GM21528 (cell line): ENCODE measurements around the gene PHF13.

Experiments used
- ATAC-seq: cut with Tn5 transposase; IDR thresholded peaks from one replicate; pipeline ENCODE4 v1.9.1; 2021; ENCODE audit warnings: mild to moderate bottlenecking, moderate library complexity; ENCODE audit not compliant: unreplicated experiment, low FRiP score

Gene PHF13

DNA sequence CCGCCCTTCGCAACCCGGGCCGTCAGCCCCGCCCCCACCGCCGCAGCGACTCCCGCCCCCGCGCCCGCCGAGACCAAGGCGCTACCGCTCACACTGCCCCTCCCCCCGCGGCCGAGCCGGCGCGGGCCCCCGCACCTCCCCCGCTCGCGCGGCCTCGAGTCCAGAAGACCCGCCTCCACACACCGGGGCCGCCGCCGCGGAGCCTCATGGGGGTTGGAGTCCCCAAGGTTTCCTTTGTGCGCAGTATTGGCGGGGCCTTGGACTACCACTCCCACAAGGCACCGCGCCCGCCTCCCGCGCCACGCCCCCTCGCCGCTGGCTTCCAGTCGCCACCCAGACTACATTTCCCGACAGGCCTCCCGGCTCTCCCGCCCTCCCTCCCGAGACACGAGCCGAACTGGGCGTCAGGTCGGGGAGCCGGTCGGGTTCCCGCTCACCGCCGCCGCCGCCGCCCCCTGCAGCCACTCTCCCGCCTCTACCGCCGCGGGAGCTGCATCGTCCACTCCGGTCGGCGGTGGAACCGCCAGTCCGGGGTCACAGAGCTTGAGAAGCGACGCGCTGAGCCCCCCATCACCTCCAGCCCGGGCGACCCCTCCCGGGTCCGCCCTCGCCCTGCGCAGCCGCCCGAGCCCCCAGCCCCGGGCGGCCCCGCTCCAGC lies at the start of gene PHF13:
Gene PHF13 (plus strand): TSS at position 371 of the 658 bp plus-strand sequence. CDS start 336 bp downstream, outside the sequence.
- ATAC-seq, result peak; percentile 89

DNA sequence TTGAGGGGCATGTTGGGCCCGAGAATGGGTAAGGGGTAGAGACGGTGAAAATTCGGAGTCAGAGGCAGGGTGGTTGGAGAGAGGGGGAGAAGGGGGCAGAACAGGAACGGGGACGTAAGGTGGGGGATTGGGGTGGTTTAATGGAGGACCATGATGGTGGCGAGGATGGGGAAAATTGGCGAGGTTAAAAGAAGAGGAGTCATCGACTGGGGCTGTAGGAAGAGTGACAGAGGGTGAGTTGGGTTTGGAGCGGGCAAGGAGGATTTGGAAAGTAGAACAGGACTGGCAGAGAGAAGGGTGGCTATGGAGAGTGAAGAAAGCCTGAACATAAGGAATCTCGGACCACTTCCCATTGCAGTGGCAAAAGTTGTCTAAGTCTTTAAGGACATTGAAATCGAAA lies 44.5 kb upstream of the PHF13 start:
- ATAC-seq, result no peak

DNA sequence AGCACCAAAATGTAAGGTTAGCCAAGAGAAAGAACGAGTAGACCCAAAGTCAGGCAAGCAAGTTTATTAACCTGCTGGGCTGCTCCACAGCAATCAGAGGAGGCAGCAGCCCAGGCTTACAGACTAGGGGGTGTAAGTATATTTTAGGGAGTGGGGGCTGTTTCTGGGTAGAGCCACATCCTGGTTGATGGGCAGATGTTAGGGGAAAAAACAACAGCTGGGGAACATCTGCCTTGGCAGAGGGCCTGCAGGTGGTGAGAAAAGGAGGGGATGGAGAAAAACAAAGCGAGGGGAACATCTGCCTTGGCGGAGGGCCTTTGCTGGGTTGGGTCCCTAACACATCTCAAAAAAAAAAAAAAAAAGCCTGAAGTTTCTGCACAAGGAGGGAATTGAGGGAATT lies 43.4 kb upstream of the PHF13 start:
- no peak for ATAC-seq

DNA sequence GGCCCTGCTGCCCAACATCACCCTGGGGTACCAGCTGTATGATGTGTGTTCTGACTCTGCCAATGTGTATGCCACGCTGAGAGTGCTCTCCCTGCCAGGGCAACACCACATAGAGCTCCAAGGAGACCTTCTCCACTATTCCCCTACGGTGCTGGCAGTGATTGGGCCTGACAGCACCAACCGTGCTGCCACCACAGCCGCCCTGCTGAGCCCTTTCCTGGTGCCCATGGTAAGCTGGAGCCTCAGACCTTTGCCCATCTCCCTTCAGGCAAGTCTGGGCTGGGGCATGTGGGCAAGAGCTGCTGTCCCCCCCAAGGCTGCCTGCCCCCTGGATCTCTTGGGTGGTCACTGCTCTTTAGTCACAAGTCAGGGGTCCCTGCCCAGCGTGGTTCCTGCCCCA lies 42.5 kb upstream of the PHF13 start:
- no peak for ATAC-seq

DNA sequence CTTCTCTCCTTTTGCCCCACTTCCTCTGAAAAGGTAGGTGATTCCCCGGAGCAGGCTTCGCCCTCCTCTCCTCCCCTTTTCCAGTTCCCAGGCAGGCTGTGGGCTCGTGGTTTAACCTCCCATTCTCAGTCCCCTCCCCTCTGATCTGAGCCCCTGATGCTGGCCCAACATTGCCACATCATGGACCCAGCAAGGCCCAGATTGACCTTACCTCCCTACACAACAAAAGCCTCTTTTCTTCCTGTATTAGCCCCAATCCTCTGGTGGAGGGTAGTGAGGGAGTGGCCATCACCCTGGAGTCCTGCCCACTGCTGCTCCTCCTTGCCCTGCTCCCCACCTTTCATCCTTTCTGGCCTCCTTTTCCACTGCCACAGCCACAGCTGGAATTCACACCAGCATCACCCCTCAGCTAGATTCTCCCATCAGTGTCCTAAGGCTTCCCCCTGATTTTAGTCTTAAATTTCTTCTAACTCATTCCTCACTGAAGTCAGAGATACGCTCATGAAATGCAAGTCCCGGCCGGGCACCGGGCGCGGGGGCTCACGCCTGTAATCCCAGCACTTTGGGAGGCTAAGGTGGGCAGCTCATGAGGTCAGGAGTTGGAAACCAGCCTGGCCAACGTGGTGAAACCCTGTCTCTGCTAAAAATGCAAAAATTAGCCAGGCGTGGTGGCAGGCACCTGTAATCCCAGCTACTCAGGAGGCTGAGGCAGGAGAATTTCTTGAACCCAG lies 40.7 kb upstream of the PHF13 start:
- no peak for ATAC-seq

DNA sequence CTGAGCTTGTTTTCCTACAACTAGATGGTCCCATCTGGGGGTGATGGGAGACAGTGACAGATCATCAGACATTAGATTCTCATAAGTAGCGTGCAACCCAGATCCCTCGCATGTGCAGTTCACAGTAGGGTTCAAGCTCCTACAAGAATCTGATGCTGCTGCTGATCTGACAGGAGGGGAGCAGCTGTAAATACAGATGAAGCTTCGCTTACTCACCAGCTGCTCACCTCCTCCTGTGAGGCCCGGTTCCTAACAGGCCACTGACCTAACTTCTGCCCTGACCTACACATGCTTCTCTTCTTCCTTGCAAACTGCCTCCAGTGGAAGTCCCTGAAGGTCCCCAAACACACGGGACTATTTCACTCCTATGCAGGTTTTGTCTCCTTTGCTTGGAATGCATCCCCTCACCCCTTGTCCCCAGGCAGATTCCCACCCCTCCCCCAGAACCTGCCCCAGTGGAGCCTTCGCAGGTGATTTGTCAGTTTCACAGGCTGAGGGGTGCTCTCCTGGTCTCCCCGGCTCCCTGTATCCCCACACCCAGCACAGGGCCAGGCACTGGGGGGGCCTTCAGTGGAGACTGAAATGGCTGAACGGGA lies 39.4 kb upstream of the PHF13 start:
- ATAC-seq, result no peak

DNA sequence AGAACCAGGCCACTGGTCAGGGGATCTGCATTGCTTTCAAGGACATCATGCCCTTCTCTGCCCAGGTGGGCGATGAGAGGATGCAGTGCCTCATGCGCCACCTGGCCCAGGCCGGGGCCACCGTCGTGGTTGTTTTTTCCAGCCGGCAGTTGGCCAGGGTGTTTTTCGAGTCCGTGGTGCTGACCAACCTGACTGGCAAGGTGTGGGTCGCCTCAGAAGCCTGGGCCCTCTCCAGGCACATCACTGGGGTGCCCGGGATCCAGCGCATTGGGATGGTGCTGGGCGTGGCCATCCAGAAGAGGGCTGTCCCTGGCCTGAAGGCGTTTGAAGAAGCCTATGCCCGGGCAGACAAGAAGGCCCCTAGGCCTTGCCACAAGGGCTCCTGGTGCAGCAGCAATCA lies 38.7 kb upstream of the PHF13 start:
- ATAC-seq, result no peak

DNA sequence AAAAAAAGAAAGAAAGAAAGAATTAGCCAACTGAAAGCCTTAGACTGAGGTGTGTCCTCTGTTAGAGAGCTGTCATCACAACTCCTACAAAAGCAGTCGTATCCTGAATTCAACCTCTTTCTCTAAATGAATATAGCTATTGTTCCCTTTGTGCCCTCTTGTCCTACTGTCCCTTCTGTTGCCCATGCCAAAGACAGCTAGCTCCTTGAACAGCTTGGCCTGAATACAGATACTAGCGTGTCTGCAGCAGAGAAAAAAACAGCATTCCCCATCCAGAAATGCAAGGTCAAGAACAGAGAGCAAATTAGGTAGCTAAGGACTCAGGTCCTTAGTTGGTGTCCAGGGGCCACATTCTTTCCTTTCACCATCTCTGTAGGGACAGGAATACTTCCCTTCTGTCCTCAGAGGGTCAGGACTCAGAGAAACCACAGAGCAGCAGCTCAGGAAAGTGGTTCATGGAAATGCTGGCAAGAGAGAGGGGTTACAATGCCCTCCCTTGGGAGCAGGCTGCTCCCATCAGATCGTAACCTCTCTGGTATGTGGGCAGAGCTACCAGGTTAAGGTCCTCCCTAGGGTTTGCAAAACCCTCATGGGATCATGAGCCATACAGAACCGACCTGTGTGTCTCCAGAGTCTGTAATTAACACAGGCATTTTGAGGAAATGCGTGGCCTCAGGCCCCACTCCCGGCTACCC lies 35.6 kb upstream of the PHF13 start:
- ATAC-seq, result no peak

DNA sequence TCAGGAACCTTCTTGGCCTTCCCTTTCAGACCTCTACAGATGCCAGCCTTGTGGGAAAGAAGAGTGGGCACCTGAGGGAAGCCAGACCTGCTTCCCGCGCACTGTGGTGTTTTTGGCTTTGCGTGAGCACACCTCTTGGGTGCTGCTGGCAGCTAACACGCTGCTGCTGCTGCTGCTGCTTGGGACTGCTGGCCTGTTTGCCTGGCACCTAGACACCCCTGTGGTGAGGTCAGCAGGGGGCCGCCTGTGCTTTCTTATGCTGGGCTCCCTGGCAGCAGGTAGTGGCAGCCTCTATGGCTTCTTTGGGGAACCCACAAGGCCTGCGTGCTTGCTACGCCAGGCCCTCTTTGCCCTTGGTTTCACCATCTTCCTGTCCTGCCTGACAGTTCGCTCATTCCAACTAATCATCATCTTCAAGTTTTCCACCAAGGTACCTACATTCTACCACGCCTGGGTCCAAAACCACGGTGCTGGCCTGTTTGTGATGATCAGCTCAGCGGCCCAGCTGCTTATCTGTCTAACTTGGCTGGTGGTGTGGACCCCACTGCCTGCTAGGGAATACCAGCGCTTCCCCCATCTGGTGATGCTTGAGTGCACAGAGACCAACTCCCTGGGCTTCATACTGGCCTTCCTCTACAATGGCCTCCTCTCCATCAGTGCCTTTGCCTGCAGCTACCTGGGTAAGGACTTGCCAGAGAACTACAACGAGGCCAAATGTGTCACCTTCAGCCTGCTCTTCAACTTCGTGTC lies 34.7 kb upstream of the PHF13 start:
- no peak for ATAC-seq

DNA sequence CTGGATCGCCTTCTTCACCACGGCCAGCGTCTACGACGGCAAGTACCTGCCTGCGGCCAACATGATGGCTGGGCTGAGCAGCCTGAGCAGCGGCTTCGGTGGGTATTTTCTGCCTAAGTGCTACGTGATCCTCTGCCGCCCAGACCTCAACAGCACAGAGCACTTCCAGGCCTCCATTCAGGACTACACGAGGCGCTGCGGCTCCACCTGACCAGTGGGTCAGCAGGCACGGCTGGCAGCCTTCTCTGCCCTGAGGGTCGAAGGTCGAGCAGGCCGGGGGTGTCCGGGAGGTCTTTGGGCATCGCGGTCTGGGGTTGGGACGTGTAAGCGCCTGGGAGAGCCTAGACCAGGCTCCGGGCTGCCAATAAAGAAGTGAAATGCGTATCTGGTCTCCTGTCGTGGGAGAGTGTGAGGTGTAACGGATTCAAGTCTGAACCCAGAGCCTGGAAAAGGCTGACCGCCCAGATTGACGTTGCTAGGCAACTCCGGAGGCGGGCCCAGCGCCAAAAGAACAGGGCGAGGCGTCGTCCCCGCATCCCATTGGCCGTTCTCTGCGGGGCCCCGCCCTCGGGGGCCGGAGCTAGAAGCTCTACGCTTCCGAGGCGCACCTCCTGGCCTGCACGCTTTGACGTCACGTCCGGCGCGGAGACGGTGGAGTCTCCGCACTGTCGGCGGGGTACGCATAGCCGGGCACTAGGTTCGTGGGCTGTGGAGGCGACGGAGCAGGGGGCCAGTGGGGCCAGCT lies 34.0 kb upstream of the PHF13 start, which contains the start of gene ZBTB48:
Gene ZBTB48 (plus strand): TSS at position 621 of the 745 bp plus-strand sequence. CDS start 616 bp downstream, outside the sequence.
- ATAC-seq, result peak; percentile 98

DNA sequence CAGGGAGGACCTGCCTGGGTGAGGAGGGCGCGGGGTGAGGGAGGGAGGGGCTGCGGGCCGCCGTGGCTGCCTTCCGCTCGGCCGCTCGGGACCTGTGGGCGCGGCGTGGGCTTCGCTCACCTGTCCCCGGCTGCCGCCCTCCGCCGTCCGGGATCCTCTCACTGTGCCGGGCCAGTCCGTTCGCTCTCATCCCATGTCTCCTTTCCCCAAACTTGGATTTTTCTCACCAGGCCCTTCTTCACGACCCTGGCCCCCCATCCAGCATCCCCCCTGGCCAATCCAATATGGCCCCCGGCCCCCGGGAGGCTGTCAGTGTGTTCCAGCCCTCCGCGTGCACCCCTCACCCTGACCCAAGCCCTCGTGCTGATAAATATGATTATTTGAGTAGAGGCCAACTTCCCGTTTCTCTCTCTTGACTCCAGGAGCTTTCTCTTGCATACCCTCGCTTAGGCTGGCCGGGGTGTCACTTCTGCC lies 33.4 kb upstream of the PHF13 start:
- peak; percentile 40 for ATAC-seq

DNA sequence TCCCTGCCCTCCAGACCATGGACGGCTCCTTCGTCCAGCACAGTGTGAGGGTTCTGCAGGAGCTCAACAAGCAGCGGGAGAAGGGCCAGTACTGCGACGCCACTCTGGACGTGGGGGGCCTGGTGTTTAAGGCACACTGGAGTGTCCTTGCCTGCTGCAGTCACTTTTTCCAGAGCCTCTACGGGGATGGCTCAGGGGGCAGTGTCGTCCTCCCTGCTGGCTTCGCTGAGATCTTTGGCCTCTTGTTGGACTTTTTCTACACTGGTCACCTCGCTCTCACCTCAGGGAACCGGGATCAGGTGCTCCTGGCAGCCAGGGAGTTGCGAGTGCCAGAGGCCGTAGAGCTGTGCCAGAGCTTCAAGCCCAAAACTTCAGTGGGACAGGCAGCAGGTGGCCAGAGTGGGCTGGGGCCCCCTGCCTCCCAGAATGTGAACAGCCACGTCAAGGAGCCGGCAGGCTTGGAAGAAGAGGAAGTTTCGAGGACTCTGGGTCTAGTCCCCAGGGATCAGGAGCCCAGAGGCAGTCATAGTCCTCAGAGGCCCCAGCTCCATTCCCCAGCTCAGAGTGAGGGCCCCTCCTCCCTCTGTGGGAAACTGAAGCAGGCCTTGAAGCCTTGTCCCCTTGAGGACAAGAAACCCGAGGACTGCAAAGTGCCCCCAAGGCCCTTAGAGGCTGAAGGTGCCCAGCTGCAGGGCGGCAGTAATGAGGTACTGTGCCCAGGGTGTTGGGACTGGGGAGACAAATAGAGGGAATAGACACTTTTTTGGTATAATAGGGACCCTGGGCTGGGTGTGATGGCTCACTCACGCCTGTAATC lies 32.7 kb upstream of the PHF13 start:
- no peak for ATAC-seq

DNA sequence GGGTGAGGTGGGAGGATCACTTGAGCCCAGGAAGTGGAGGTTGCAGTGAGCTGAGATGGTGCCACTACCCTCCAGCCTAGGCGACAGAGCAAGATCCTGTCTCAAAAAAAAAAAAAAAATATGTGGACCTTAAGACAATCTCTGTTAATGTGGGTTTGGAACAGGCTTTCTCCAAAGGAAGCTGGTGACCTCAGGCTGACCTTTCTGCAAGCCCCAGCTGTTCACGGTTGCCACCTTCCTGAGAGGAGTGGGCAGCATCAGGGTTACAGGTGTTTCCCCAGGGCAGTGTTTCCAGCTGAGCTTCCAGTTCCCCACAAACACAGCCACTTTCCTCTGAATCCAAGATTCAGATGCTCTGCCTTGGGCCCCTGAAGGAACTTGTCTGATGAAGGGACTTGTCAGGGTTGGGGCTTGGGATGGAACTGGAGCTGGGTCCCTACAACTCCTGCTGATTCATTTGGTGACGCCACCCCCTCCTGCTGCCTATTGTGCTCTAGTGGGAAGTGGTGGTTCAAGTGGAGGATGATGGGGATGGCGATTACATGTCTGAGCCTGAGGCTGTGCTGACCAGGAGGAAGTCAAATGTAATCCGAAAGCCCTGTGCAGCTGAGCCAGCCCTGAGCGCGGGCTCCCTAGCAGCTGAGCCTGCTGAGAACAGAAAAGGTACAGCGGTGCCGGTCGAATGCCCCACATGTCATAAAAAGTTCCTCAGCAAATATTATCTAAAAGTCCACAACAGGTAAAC lies 31.8 kb upstream of the PHF13 start:
- no peak for ATAC-seq

DNA sequence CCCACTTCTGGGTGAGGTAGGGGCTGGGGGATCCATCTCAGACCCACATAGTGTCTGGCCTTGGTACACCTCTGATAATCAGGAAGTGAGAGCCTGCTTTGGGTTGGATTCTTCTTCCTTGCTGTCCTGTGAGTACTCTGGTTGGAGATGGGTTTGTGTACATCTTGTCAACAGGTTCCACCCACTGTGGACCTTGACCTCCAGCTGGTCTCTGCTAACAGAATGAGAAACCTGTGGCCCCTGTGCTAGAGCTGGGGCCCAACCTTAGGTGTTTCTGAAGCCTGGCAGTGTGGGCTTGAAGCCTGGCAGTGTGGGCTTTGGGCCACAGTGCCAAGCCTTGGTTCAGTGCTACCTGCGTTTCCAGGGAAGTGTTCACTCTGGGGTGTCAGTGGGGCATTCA lies 31.2 kb upstream of the PHF13 start:
- ATAC-seq, result no peak

DNA sequence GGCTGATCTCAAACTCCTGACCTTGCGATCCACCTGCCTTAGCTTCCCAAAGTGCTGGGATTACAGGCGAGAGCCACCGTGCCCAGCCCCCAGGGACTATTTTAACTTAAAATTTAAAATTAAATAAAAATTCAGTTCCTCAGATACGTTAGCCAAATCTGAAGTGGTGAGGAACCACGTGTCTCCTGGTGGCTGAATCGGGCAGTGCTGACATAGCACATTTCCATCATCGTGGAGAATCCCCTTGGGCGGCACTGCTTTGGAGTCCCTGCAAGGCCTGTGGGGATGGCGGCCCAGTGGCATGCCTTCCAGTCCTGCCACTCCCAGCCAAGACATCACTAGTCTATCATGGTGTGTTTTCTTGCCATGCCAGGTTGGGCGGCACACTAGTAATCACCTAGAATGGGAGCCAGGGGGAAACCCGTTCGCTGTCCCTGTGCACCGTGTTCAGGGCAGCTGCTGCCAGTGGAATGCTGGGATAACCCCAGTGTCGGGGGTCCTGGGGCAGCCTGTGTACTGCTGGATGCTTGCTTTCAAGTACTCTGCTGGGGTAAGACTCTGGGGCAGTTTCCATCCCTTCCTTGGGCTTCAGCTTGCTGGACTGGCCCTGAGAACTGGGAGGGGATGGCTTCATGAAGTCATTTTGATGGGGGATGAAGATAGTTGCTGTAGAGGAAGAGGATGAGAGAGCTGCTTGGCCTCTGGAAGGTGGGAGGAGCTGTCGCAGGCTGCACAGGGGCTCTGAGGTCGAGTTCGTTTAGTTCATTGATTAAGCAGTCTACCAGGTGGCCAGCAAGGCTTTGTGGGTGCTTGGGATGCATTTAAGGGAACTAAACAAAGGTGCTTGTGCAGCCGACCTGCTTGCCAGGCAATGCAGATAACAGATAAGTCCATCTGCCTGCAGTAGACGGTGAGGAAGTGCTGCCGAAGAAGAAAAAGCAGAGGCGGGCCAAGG lies 29.1 kb upstream of the PHF13 start:
- no peak for ATAC-seq

DNA sequence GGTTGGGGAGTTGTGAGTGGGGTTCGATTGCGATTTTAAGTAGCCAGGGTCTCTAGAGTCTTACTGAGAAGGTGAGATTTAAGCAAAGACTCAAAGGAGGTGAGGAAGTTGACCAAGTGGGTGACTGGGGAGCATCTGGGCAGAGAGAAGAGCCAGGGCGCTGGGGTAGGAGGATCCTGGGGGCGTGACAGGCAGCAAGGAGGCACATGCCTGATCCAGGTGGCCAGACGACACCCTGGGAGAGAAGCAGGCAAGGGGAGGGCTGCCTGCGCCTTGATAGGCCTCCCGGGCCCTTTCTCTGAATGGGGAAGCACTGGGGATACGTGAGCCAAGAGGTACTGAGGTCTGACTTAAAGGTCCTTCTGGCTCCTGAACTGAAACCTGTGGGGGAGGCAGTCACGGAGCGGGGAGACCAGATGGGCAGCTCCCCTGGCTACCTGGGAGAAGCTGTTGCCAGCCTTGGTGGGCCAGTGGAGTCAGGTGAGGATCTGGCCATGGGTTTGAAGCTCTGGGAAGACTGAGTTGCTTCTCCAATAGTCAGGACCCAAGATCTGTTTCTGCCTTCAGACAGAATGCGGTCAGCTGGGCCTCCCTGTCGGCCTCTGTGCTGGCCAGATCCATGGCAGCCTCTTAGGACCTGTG lies 28.3 kb upstream of the PHF13 start:
- ATAC-seq, result no peak
